ENCODE measurements around the gene ANK3.

GRCh38 chr10:60194421-60194820 is 195.3 kb downstream of the ANK3 start:
- TF ChIP-seq, protein P1, sequence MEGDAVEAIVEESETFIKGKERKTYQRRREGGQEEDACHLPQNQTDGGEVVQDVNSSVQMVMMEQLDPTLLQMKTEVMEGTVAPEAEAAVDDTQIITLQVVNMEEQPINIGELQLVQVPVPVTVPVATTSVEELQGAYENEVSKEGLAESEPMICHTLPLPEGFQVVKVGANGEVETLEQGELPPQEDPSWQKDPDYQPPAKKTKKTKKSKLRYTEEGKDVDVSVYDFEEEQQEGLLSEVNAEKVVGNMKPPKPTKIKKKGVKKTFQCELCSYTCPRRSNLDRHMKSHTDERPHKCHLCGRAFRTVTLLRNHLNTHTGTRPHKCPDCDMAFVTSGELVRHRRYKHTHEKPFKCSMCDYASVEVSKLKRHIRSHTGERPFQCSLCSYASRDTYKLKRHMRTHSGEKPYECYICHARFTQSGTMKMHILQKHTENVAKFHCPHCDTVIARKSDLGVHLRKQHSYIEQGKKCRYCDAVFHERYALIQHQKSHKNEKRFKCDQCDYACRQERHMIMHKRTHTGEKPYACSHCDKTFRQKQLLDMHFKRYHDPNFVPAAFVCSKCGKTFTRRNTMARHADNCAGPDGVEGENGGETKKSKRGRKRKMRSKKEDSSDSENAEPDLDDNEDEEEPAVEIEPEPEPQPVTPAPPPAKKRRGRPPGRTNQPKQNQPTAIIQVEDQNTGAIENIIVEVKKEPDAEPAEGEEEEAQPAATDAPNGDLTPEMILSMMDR (IDR thresholded peaks at IDR 0.05): no peak
- TF ChIP-seq NR2C2 (CRISPR knock-in tag; IDR thresholded peaks at IDR 0.05) (no peak), NR1H2 (CRISPR knock-in tag; IDR thresholded peaks at IDR 0.05) (no peak), SMAD4 (CRISPR knock-in tag; IDR thresholded peaks at IDR 0.05) (no peak), NFYB (CRISPR knock-in tag; conservative IDR thresholded peaks at IDR 0.05; ENCODE audit: low read depth) (no peak), MXD4 (CRISPR knock-in tag; IDR thresholded peaks at IDR 0.05; ENCODE audit: borderline replicate concordance) (no peak), IRF2 (CRISPR knock-in tag; IDR thresholded peaks at IDR 0.05; ENCODE audit: borderline replicate concordance, low read depth) (no peak), SMAD3 (CRISPR knock-in tag; IDR thresholded peaks at IDR 0.05; ENCODE audit: borderline replicate concordance) (no peak), ATF2 (CRISPR knock-in tag; IDR thresholded peaks at IDR 0.05; ENCODE audit: borderline replicate concordance, low read depth) (no peak), ZNF121 (CRISPR knock-in tag; IDR thresholded peaks at IDR 0.05) (no peak)
- TF ChIP-seq, protein P2, sequence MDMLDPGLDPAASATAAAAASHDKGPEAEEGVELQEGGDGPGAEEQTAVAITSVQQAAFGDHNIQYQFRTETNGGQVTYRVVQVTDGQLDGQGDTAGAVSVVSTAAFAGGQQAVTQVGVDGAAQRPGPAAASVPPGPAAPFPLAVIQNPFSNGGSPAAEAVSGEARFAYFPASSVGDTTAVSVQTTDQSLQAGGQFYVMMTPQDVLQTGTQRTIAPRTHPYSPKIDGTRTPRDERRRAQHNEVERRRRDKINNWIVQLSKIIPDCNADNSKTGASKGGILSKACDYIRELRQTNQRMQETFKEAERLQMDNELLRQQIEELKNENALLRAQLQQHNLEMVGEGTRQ (CRISPR knock-in tag; IDR thresholded peaks at IDR 0.05): no peak
- TF ChIP-seq, protein P3, sequence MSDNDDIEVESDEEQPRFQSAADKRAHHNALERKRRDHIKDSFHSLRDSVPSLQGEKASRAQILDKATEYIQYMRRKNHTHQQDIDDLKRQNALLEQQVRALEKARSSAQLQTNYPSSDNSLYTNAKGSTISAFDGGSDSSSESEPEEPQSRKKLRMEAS (CRISPR knock-in tag; IDR thresholded peaks at IDR 0.05): no peak

All from WTC11 (cell line).